RPMI8226 (cell line): ENCODE measurements around the gene ANGPTL8.

Experiments
- DNase-seq: peaks from one replicate; pipeline ENCODE4 v3.0.0-alpha.2; 2015

Gene ANGPTL8, protein sequence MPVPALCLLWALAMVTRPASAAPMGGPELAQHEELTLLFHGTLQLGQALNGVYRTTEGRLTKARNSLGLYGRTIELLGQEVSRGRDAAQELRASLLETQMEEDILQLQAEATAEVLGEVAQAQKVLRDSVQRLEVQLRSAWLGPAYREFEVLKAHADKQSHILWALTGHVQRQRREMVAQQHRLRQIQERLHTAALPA

DNA sequence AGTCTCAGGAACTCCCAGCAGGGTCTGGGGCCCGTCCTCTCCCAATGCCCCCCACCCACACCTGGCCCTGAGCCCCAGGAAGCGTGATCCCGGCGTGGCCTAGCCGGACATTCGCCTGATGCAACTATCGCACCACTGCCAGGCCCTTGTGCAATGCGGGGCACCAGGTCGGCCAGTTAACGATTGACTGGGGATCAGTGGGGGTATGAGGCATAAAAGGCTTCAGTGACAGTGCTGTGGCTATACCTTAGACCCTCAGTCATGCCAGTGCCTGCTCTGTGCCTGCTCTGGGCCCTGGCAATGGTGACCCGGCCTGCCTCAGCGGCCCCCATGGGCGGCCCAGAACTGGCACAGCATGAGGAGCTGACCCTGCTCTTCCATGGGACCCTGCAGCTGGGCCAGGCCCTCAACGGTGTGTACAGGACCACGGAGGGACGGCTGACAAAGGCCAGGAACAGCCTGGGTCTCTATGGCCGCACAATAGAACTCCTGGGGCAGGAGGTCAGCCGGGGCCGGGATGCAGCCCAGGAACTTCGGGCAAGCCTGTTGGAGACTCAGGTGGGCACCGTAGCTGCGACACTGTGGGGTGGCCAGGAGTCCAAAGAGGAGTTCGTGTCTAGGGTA lies at the start of gene ANGPTL8:
Gene ANGPTL8, plus strand, starts transcription at position 243 of the 624 bp plus-strand sequence. Its CDS starts 19 bp downstream, at position 262.
- DNase-seq = no peak

DNA sequence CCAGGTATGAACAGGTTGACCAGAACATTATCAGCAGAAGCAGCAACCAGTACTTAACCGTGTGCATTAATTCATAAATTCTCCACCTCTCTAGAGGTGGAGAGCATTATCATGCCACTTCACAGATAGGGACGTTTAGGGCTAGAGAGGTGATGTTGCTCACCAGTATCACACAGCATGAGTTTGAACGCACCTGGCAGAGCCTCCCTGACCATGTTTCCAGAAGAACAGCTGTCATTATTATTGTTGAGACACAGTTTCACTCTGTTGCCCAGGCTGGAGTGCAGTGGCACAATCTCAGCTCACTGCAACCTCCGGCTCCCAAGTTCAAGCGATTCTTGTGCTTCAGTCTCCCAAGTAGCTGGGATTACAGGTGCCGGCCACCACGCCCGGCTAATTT lies 48.9 kb upstream of the ANGPTL8 start:
- DNase-seq = no peak

DNA sequence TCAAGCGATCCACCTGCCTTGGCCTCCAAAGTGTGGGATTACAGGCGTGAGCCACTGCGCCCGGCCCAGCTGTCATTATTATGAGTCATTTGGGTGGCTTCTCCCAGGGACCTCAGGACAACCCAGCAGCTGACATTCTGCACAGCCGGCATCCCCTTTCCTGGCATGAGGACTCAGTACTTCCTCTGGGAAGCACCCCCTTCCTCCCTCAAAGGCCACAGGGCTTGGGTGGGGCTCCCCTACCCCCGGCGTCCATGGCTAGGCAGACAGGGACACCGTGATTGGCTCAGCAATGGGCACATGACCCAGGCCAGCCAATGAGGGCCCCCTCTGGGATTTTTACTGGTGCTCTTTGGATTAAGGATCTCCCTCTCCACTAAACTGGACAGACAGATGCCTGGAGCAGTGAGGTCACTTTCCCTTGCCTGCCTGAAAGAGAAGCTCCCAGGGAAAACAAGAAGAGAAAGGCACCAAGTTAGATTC lies 48.1 kb upstream of the ANGPTL8 start:
- no peak for DNase-seq

DNA sequence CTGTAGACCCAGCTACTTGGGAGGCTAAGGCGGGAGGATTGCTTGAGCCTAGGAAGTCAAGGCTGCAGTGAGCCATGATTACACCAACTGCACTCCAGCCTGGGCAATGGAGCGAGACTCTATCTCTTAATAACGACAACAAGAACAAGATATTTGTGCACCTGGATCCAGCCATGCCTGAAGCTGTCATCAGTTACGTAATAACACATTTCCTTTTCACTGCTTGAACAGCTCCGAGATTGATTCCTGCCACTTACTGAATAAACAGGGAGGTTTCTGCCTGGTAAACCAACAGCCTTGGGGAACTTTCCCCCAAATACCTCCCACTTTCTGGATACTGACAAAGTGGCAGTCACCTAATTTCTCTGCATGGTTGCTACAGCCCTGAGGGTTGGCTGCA lies 47.5 kb upstream of the ANGPTL8 start:
- DNase-seq = no peak

DNA sequence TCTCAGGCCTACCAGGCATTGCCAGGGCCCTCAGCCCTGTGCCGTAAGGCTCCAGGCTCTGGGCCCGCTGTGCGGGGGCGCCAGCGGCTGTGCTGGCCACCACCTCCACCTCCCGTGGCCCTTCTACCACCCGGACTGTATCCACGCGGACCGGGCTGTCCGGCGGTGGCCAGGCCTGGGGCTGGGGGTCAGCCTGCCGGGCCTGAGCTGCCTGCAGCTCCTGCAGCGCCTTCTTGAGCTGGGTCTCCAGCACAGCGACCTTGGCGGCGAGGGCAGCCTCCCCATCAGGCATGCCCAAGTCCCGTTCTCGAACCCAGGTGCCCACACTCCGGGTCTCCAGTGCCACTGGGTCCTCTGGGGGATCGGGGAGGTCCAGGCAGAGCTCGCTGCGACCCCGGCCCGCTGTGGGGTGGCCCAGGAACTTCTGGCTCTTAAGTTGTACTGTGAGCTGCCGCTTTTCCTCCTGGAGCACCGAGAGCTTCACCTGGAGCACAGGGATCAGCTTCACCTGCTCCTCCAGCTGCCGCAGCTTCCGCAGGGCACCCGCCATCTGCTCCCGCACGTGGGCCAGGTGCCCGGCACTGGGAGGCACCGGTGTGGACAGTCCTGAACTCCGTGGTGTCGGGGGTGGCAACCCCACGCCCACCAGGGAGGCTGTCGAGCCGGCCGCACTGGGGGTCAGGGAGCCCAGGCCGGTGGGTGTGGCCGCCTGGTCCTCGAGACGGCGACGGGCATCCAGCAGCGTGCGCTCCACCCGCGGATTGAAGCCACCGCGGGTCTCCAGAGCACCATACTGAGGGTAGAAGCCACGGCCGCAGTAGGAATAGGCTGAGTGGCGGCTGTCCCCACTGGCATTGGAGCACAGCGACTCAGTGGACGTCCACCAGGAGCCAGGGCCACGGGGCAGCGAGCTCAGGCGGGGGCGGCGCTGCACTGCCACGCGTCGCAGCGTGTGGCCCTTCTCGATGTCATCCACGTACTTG lies 46.2 kb upstream of the ANGPTL8 start:
- no peak for DNase-seq

DNA sequence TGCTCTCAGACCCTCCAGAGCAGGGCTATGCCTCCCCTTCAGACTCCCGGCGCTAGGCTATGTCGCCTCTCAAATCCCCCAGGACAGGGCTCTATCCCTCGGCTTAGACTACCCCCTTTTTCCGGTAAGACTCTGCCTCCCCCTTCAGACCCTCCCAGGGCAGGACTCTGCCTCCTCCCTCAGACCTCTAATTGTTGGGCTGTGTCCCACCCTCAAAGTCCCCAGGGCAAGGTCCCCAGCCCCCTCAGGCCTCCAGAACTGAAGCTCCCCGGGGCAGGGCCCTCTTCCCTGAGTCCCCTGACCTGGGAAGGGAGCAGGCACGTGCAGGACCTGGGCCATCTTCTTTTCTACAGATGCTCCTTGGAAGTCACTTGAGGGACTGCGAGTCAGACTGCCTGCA lies 45.2 kb upstream of the ANGPTL8 start:
- no peak for DNase-seq

DNA sequence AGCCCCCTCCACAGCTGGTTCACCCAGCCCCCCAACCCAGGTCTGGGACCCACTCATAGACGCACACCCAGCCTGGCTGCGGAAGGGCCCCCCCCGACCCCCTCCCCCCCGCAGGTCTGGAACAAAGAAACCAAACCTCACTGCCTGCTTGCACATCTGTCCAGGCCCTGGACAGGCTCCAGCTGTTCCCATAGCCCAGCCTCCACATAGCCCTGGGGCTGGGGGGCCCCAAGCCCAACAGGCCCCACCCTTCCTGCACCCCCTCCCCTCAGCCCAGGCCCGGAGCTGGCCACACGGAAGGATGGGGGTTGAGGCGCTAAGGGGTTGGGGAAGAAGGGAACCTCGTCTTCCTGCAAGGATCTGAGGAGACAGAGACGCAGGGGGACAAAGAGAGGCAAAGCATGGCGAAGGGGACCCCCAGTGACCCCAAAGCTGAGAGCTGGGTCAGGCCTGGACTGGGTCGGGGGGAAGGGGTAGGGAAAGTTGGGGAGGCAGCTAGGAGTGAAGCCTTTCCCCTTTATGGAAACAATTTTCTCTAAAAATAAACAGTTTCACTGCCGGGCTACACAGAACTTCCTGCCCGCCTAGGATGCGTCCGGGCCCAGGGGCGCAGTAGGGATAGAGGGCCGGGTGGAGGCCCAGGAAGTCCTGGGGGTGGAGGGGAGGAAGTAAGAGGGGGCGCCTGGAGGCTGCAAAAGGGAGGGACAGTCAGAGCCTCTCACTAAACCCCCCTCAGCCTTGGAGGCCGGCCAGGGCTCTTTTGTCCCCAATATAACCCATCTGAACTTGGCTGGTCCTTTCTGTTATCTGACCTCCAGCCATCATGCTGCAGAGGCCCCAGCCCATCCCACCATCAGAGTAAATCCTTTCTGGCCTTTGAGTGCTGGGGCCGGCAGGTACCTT lies 44.5 kb upstream of the ANGPTL8 start:
- no peak for DNase-seq

DNA sequence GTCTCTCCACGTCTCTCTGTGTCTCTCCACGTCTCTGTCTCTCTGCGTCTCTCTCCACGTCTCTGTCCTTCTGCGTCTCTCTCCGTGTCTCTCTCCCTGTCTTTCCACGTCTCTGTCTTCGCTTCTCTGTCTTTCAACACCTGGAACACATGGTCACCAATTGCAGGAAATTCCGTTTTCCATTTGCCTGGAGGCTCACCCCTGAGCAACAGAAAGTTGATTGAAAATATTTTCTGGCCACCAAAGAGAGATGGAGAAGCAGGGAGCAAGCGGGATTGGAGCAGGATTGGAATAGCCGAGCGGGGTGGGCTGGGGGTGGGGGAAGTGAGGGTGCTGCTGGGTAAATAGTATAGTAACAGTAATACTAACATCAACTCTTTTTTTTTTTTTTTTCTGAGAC lies 43.7 kb upstream of the ANGPTL8 start:
- DNase-seq = no peak

DNA sequence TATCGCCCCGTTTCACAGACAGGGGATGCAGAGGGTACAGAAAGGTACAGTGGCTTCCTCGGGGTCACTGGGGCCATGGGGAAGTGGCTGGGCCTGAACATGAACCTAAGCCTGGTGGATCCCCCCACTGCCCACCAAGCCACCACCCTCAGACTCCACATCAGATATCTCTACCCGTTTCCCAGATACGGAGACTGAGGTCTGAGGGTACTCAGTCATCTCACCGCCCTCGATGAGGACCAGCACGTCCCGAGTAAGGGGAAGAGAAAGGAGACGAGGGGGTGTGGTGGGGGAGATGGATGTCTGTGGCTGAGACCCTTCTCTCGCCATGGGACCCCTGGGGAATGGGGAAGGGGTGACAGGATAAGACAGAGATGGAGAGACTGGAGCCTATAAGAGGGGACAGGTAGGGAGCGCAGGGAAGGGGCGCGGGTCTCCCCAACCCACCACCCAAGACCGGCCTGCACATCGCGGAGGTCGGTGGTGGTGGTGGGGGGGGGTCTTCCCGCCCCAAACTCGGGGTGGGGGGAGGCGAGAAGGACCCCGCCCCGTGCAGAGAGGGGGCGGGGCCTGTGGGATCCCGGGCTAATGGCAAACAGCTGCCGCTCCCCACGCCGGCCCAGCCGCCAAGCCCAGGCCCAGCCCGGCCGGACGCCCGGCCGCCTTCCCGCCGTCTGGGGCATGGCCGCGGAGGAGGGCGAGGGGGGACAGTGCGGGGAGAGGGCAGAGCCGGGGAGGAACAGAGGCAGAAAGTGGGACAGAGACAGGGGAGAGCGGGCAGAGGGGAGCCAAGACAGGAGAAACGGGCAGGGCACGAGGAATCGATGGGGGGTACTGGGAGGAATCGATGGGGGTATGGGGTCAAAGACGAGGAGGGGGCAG lies 42.8 kb upstream of the ANGPTL8 start:
- DNase-seq = peak; percentile 32

DNA sequence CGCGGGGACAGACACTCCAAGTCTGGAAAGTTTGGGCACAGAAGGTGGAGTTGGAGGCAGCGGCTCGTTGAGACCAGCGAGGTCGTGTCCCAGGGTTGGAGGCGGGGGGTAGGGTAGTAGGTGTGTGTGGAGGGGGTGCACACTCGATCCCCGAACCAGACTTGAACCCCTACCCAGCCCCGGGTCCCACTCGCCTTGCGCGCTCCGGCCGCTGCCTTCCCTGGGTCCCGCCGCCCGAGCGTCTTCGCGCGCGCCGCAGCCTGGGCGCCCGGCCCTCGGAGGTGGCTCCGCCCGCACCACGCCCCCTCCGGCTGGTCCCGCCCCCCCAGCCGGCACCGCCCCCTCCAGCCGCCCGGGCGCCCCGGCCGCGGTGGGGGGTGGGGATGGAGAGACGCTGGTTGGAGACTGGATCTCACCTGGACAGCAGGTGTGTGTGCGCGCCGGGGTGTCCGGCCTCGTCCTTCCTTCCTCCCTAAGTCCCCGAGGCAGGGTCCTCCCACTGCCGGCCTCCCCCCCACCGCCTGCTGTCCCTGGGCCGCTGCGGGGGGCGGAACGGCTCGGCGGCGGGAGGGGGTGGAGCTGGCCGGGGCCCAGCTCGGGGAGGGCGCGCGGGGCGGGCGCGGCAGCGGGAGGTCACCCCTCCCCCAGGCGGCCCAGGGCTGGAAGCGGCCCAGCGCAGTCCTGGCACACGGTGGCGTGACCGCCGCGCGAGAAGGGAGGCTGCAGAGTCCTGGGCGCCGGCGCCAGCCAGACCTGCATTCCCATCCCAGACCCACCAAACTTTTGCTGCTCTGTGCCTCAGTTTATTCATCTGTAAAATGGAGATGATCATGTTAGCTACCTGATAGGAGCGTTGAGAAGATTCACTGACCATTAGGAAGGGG lies 41.9 kb upstream of the ANGPTL8 start, which contains the start of gene KANK2:
Gene KANK2, minus strand, starts transcription at position 255 of the 884 bp plus-strand sequence. CDS start 3,034 bp downstream, outside the sequence.
- peak; percentile 95 for DNase-seq

DNA sequence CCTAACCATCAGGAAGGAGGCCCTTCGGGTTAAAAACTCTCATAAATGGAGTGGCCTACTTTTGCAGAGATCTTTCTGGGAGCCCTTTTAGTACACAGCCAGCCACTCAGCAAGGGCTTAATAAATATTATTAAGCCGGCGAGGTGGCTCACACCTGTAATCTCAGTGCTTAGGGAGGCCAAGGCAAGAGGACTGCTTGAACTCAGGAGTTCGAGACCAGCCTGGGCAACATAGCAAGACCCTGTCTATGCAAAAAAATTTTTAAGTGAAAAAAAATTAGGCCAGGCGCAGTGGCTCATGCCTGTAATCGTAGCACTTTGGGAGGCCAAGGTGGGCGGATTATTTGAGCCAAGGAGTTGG lies 41.3 kb upstream of the ANGPTL8 start:
- DNase-seq = no peak

DNA sequence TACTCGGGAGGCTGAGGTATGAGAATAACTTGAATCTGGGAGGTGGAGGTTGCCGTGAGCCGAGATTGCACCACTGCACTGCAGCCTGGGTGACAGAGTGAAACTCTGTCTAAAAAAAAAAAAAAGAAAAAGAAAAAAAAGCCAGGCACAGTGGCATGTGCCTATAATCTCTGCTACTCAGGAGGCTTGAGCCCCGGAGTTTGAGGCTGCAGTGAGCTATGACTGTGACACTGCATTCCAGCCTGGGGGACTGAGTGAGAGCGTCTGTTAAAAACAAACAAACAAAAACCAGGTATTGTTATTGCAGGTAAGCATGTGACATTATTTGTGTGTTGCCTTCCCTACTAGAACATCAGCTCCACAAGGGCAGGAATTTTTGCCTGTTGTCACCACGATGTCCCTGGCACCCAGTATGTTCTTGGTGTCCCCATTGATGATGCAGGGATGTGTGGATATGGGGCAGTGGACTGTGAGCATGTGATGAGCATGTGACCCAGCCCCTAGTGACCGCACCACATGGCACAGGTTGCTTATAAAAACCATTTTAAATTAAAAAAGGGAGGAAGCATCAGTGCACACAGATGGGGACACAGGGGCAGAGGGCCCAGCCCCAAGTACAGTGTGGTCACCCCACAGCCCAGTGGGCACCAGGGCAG lies 40.5 kb upstream of the ANGPTL8 start:
- DNase-seq = no peak

DNA sequence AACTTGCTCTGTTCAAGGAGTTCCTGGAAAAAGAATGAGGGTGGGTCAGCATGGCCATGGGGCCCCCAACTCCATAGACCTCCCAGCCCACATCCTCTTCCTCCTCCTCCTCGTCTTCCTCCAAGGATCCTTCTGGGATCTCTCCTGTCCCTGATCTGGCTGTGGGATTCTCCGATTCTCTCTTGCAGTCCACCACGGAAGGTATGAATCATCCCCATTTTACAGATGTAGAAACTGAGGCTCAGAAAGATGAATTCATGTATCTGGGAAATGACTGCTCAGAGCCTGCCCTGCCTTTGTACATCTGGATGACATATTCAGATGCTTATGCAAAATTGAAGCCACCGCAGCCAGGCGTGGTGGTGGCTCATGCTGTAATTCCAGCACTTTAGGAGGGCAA lies 39.9 kb upstream of the ANGPTL8 start:
- DNase-seq = no peak

DNA sequence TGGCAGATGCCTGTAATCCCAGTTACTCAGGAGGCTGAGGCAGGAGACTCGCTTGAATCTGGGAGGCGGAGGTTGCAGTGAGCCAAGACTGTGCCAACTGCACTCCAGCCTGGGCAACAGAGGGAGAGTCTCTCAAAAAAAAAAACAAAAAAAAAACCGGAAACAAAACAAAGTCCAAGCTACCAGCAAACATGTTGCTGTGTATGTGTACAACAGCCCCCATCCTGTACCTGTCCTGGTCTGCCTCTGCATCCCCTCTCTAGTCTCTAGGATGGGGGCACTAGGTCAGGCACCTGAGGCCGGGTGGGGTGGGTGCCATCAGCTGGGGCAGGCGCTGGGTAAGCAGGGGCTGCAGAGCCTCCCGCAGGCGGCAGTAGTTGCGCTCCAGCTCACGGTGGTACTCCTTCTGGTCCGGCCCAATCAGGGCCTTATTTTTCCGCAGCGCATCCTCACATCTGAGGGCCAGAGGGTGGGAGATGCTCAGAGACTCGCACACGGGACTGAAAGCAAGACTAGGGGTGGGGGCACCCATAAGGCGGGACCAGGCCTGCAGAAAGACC lies 39.3 kb upstream of the ANGPTL8 start:
- DNase-seq = no peak

DNA sequence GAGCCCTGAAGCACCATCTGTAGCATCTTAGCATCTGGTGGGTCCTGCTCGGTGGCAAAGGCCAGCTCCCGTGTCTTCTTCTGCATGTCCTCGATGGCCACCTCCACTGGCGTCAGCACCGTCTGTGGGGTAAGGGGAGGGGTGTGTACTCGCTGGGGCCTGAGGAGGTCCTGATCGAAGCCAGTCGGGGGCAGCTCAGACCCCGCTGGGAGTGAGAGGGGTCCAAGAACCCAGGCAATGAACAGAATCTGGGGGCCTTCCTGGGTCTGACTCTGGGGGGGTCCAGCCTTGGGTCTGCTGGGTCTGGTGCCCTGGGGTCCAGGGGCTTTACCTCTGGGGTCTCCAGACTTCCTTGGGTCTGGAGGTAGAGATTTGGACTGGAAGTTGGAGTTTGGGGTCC lies 38.5 kb upstream of the ANGPTL8 start:
- DNase-seq = no peak

DNA sequence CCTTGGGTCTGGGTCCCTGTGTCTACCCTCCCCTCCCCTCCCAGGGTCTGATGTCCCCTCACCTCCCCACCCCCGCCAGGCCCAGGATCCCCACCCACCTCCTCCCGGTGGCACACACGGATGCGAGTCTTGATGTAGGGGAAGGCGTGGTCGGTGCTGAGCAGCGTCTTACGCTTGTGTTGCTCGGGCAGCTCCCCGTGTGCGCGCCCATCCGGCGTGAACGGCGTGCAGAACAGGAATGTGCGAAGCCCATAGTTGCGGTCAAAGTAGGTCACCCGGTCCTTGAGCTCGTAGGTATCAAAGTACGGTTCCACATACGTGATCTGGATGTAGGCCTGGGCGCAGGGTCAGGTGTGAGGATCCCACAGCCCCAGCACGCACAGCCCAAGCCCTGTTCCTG lies 37.6 kb upstream of the ANGPTL8 start:
- DNase-seq = no peak

DNA sequence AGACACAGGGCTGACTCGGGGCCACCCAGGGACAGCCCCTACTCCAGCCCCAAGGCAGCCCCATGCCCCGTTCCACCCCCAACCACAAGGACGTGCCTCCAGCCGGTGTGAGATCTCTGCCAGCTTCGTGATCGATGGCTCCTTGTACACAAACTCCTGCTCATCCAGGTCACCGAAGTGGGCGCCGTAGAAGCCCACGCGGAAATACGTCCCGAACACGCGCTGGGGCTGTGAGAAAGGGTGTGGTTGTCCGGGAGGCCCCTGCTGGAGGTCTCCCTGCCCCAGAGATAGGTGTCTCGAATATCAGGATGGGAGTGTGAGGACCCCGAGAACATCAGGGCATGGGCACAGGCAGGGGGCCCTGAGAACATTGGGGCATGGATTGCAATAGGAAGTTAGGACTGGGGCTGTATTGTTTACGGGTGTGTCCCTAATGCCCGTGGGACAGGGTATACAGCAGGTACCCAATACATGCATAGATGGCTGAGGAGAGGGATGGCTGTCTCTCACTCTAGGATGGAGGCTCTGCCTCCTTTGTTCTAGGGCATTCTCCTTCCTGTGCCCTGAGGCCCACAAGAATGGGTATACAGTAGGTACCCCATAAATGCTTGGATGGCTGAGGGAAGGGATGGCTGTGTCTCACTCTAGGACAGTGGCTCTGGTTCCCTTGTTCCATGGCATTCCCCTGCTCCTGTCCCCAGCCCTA lies 36.8 kb upstream of the ANGPTL8 start:
- DNase-seq = no peak

DNA sequence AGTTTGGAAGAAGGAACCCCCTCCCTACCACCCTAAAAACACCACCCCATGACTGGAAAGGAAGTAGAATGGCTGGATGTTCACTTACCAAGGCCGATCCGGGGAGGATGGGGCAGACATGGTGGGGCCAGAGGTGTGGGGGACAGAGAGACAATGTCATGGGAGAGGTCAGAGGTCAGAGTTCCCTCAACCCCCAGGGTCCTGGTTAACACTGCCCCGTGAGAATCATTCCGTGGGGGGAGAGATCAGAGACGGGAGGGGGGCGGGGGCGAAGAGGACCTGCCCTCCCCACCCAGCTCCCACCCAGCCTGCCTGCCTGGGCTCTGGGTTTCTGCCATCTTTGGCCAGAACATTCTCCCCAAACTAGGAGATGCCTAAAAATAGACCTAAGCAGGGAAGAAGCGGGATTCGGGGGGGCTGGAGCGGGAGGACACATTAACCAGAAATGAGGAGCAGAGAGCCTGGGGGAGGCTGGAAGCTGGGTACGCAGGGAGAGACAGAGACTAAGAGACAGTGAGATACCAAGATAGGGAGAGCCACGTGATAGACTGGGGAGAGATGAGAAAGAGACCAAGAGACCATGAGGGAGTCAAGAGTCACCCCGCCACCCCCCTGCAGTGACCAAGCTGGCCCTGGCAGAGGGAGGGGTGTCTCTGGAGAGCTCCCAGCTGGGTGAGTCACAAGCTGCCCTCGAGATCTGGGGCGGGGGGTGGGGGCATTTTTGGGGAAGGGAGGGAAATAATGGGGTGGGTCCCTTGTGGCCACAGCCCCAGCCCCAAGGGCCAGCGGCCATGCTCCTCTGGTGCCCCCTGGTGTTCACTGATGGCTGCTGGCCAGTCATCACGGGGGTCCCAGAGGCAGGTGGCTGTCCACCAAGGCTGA lies 36.0 kb upstream of the ANGPTL8 start:
- DNase-seq = peak; percentile 34
